ENCODE measurements around the gene OR5B2.

OR5B2 gene

DNA sequence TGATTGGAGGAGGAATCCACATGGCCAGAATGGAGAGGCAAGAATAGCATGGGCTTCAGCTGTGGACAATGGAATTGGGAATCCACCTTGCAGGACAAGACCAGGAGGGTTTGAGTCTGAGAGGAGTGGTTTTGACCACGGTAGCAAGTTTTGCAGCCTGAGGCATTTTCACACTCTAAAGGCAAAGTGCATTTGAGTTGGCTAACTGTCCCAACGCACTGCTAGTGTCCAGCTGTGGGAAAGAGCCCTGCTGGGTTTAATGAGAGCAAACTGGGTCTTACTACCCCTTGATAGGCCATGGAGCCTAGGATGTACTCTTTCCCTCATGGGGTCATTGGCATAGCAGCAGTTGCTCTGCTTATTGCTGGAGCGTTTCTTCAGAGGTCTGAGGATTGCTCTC lies at the start of gene OR5B2:
Gene OR5B2, minus strand, starts transcription at position 101 of the 400 bp plus-strand sequence. CDS start 4,860 bp downstream, outside the sequence.
- no peak within 1 kb of the TSS for H3K9ac ChIP-seq (ENCODE audit: low read length)
- peaks cover 16% of the 10 kb centered on the region for H3K4me1 ChIP-seq (ENCODE audit: control insufficient read depth, low read depth, low read length)
- peaks cover 2% of the 10 kb centered on the region for H3K9me3 ChIP-seq (ENCODE audit: control insufficient read depth, low read depth, low read length)
- no peak within 1 kb of the TSS for H3K4me3 ChIP-seq (ENCODE audit: low read length)
- no peak within 1 kb of the TSS for H3K27ac ChIP-seq (ENCODE audit: low read length)
- no peaks in the 10 kb centered on the region for H3K36me3 ChIP-seq (ENCODE audit: control insufficient read depth, low read depth, low read length)
- H3K27me3 ChIP-seq (ENCODE audit: control insufficient read depth, insufficient read depth, low read length) = no peaks in the 10 kb centered on the region

DNA sequence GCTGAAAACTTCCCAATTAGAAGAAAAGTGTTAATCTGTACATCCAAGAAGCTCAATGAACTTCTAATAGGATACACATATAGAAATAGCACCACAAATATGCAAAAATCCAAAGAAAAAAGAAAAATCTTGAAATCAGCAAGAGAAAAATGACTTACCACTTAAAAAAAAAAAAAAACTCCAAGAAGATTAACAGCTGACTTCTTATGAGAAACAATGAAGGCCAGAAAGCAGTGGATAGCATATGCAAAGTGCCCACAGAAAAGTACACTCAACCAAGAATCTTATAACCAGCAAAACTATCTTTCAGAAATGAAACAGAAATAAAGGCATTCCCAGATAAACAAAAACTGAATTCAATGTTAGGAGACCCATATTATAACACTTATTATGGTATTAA lies 44.0 kb upstream of the OR5B2 start:
- Histone ChIP-seq H3K27ac (ENCODE audit: low read length) (no peak overlapping the region), H3K4me3 (ENCODE audit: low read length) (no peak overlapping the region), H3K9me3 (ENCODE audit: control insufficient read depth, low read depth, low read length) (peaks cover 17% of the 10 kb centered on the region), H3K4me1 (ENCODE audit: control insufficient read depth, low read depth, low read length) (no peaks in the 10 kb centered on the region), H3K9ac (ENCODE audit: low read length) (no peak overlapping the region), H3K36me3 (ENCODE audit: control insufficient read depth, low read depth, low read length) (no peaks in the 10 kb centered on the region), H3K27me3 (ENCODE audit: control insufficient read depth, insufficient read depth, low read length) (no peaks in the 10 kb centered on the region)

DNA sequence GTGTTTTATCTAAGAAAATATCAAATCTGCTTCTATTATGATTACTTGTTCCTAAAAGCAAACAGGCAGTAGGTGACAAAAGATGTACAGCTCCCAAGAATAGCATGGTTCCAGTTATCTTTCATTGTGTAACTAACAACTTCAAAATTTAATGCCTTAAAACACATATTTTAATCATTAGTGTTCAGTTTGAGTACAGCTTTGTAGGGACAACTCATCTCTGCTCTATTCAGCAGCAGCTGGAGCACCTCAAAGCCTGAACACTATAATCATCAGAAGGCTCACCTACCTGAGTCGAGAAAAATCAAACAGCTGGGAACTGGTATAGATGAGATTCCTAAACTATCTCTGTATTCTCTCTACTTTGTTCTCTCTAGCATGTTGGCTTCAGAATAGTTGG lies 38.4 kb upstream of the OR5B2 start:
- H3K4me1 ChIP-seq (ENCODE audit: control insufficient read depth, low read depth, low read length) = no peaks in the 10 kb centered on the region
- H3K4me3 ChIP-seq (ENCODE audit: low read length) = no peak overlapping the region
- H3K9ac ChIP-seq (ENCODE audit: low read length) = no peak overlapping the region
- no peaks in the 10 kb centered on the region for H3K27me3 ChIP-seq (ENCODE audit: control insufficient read depth, insufficient read depth, low read length)
- peaks cover 11% of the 10 kb centered on the region for H3K9me3 ChIP-seq (ENCODE audit: control insufficient read depth, low read depth, low read length)
- no peaks in the 10 kb centered on the region for H3K36me3 ChIP-seq (ENCODE audit: control insufficient read depth, low read depth, low read length)
- H3K27ac ChIP-seq (ENCODE audit: low read length) = no peak overlapping the region

DNA sequence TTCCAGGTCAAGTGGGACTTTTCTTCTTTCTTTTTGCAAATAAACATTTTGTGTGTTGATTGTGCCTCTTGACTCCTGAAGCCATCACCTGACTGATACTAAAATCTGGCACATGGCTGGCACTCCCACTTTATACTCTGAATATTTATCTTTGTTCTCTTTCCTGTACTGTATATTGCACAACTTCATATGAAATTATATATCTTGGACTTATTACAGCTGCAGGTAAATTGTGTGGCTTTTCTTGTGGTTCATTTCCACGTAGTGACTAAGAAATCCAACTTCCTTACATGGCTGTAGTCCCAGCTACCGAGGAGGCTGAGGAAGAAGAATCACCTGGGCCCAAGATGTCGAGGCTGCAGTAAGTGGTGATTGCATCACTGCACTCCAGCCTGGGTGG lies 37.8 kb upstream of the OR5B2 start:
- H3K27ac ChIP-seq (ENCODE audit: low read length) = no peak overlapping the region
- H3K27me3 ChIP-seq (ENCODE audit: control insufficient read depth, insufficient read depth, low read length) = no peaks in the 10 kb centered on the region
- H3K4me3 ChIP-seq (ENCODE audit: low read length) = no peak overlapping the region
- H3K9me3 ChIP-seq (ENCODE audit: control insufficient read depth, low read depth, low read length) = peaks cover 8% of the 10 kb centered on the region
- no peaks in the 10 kb centered on the region for H3K36me3 ChIP-seq (ENCODE audit: control insufficient read depth, low read depth, low read length)
- no peaks in the 10 kb centered on the region for H3K4me1 ChIP-seq (ENCODE audit: control insufficient read depth, low read depth, low read length)
- no peak overlapping the region for H3K9ac ChIP-seq (ENCODE audit: low read length)

DNA sequence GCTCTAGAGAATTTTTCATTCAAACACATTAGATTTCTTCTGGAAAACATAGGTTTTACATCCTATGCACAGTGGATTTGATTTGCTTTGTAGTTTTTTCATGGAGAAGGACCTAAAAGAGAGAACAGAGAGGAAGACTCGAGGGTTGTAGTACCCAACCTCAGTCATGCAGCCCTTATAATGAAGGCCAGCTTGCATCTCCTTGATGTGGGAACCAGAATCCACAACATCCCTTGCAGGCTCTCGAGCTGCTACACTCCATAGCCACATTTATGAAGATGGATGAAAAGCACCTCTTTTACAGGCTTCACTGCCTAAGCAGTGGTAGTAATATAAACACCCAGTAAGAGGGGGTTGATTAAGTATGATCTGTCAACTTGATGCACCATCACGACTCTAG lies 23.7 kb upstream of the OR5B2 start:
- H3K4me3 ChIP-seq (ENCODE audit: low read length) = no peak overlapping the region
- no peak overlapping the region for H3K27ac ChIP-seq (ENCODE audit: low read length)
- no peaks in the 10 kb centered on the region for H3K27me3 ChIP-seq (ENCODE audit: control insufficient read depth, insufficient read depth, low read length)
- no peaks in the 10 kb centered on the region for H3K36me3 ChIP-seq (ENCODE audit: control insufficient read depth, low read depth, low read length)
- H3K9me3 ChIP-seq (ENCODE audit: control insufficient read depth, low read depth, low read length) = no peaks in the 10 kb centered on the region
- H3K4me1 ChIP-seq (ENCODE audit: control insufficient read depth, low read depth, low read length) = no peaks in the 10 kb centered on the region
- no peak overlapping the region for H3K9ac ChIP-seq (ENCODE audit: low read length)

DNA sequence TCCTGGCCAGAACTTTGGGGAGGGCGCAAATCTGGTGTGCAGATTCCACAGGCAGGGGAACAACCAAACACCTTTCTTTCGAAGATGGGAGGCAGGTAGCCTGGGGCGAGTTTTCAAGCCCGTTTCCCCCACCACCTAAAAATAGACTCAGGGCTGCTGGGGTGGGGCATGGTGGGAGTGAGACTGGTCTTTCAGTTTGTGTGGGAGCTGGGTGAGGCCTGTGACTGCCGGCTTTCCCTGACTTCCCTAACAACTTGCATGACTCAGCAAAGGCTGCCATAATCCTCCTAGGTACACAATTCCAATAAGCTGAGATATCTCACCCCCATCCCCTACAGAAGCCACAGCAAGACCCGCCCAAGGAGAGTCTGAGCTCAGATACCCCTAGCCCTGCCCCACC lies 18.4 kb upstream of the OR5B2 start:
- Histone ChIP-seq H3K9me3 (ENCODE audit: control insufficient read depth, low read depth, low read length) (no peaks in the 10 kb centered on the region), H3K36me3 (ENCODE audit: control insufficient read depth, low read depth, low read length) (no peaks in the 10 kb centered on the region), H3K27me3 (ENCODE audit: control insufficient read depth, insufficient read depth, low read length) (no peaks in the 10 kb centered on the region), H3K27ac (ENCODE audit: low read length) (no peak overlapping the region), H3K4me1 (ENCODE audit: control insufficient read depth, low read depth, low read length) (no peaks in the 10 kb centered on the region), H3K9ac (ENCODE audit: low read length) (no peak overlapping the region), H3K4me3 (ENCODE audit: low read length) (no peak overlapping the region)

DNA sequence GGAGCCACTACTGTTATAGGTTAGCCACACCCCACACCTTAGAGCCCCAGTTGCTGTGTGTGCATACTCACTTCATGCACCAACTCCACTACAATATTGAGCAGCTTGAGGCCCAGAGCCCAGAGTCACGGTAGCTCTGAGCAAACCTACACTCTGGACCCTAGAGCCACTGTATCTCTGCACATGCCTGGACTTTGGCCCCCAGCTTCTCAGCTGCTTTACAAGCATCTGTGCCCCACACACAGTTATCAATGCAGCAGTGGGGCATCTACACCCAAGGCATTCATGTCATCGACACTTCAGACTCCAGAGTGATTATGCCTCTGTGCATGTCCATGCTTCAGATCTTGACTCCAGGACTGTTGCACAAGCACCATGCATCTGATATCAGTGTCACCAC lies 16.4 kb upstream of the OR5B2 start:
- Histone ChIP-seq H3K27ac (ENCODE audit: low read length) (no peak overlapping the region), H3K27me3 (ENCODE audit: control insufficient read depth, insufficient read depth, low read length) (no peaks in the 10 kb centered on the region), H3K4me3 (ENCODE audit: low read length) (no peak overlapping the region), H3K4me1 (ENCODE audit: control insufficient read depth, low read depth, low read length) (no peaks in the 10 kb centered on the region), H3K9ac (ENCODE audit: low read length) (no peak overlapping the region), H3K36me3 (ENCODE audit: control insufficient read depth, low read depth, low read length) (no peaks in the 10 kb centered on the region), H3K9me3 (ENCODE audit: control insufficient read depth, low read depth, low read length) (no peaks in the 10 kb centered on the region)

DNA sequence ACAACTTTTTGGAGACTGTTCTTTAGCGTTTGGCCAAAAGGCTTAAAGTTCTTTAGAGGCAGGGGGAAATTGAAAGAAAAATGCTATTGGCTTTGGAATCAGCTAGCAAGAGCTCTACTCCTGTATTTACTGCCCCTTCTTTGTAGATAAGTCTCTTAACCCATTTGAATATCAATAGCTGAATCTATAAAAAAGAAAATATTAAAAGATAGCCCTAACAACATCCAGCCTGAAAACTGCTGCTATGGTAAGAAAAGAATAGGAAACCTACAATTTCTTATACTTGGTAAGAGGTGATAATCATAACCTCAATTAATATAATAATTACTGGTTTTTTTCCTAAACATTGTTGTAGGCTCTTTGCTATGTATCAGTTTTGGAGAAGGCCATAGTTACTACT lies 14.2 kb upstream of the OR5B2 start, which contains the start of gene OR5B12:
Gene OR5B12, minus strand, starts transcription at position 101 of the 400 bp plus-strand sequence. CDS start 2,085 bp downstream, outside the sequence.
- H3K4me3 ChIP-seq (ENCODE audit: low read length) = no peak within 1 kb of the TSS
- H3K36me3 ChIP-seq (ENCODE audit: control insufficient read depth, low read depth, low read length) = no peaks in the 10 kb centered on the region
- H3K27ac ChIP-seq (ENCODE audit: low read length) = no peak within 1 kb of the TSS
- H3K9ac ChIP-seq (ENCODE audit: low read length) = no peak within 1 kb of the TSS
- H3K27me3 ChIP-seq (ENCODE audit: control insufficient read depth, insufficient read depth, low read length) = no peaks in the 10 kb centered on the region
- no peaks in the 10 kb centered on the region for H3K9me3 ChIP-seq (ENCODE audit: control insufficient read depth, low read depth, low read length)
- no peaks in the 10 kb centered on the region for H3K4me1 ChIP-seq (ENCODE audit: control insufficient read depth, low read depth, low read length)

DNA sequence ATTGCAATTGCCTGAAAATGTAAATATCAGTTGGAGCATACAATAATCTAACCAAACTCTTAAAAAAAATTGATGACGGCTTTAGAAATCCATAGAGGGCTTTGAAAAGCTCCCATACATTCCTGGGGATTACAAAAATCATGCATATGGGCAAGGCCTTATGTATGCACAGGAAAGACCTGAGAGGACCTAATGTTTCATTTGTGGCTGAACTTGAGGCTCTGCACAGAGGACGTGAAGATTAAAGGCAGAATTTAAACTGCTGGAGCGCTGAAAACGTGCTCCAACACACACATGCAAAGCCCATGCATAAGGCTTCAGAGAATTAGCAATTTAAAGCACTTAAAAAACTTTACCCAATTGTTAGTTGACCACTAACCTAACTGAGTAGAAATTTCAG lies 10.6 kb upstream of the OR5B2 start:
- no peaks in the 10 kb centered on the region for H3K27me3 ChIP-seq (ENCODE audit: control insufficient read depth, insufficient read depth, low read length)
- H3K4me1 ChIP-seq (ENCODE audit: control insufficient read depth, low read depth, low read length) = no peaks in the 10 kb centered on the region
- H3K27ac ChIP-seq (ENCODE audit: low read length) = no peak overlapping the region
- no peaks in the 10 kb centered on the region for H3K36me3 ChIP-seq (ENCODE audit: control insufficient read depth, low read depth, low read length)
- no peaks in the 10 kb centered on the region for H3K9me3 ChIP-seq (ENCODE audit: control insufficient read depth, low read depth, low read length)
- H3K4me3 ChIP-seq (ENCODE audit: low read length) = no peak overlapping the region
- no peak overlapping the region for H3K9ac ChIP-seq (ENCODE audit: low read length)

DNA sequence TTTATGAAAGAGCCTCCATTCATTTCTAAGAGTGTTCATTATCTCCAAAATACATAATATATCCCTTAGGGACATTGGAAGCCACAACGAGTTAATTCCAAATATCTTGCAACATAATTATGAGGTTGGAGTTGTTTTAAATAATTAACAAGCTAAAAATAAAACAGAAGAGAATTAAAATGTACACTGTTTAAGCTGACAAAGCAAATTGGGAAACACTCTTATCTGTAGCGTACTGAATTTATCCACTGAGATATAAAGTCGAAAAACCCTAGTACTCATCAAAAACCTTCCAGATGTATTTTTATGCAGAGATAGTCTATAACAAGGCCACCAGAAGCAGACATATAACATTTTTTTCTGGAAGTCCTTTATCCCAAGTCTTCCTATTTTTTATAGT lies 6.3 kb upstream of the OR5B2 start:
- no peak overlapping the region for H3K27ac ChIP-seq (ENCODE audit: low read length)
- no peaks in the 10 kb centered on the region for H3K27me3 ChIP-seq (ENCODE audit: control insufficient read depth, insufficient read depth, low read length)
- no peak overlapping the region for H3K9ac ChIP-seq (ENCODE audit: low read length)
- H3K4me1 ChIP-seq (ENCODE audit: control insufficient read depth, low read depth, low read length) = no peaks in the 10 kb centered on the region
- no peak overlapping the region for H3K4me3 ChIP-seq (ENCODE audit: low read length)
- no peaks in the 10 kb centered on the region for H3K9me3 ChIP-seq (ENCODE audit: control insufficient read depth, low read depth, low read length)
- no peaks in the 10 kb centered on the region for H3K36me3 ChIP-seq (ENCODE audit: control insufficient read depth, low read depth, low read length)

DNA sequence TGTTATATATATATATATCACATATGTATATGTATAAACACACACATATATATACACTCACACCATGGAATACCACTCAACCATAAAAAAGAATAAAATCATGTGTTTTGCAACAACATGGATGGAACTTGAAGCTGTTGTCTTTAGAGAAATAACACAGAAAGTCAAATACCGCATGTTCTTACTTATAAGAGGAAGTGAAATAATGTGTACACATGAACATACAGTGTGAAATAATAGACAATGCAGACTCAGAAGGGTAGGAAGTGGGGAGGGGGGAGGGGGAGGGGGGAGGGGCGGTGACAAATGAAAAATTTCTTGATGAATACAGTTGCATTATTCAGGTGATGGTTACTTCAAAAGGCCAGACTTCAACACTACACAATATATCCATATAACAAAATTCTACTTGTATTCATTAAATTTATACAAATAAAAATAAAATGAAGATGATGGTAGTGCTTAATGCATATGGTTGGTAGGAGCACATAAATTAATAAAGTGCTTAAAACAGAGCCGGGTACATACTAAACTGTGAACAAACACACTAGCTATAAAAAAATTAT lies 5.8 kb upstream of the OR5B2 start:
- H3K36me3 ChIP-seq (ENCODE audit: control insufficient read depth, low read depth, low read length) = no peaks in the 10 kb centered on the region
- no peaks in the 10 kb centered on the region for H3K27me3 ChIP-seq (ENCODE audit: control insufficient read depth, insufficient read depth, low read length)
- no peak overlapping the region for H3K4me3 ChIP-seq (ENCODE audit: low read length)
- no peak overlapping the region for H3K9ac ChIP-seq (ENCODE audit: low read length)
- no peaks in the 10 kb centered on the region for H3K4me1 ChIP-seq (ENCODE audit: control insufficient read depth, low read depth, low read length)
- no peak overlapping the region for H3K27ac ChIP-seq (ENCODE audit: low read length)
- H3K9me3 ChIP-seq (ENCODE audit: control insufficient read depth, low read depth, low read length) = peaks cover 2% of the 10 kb centered on the region

DNA sequence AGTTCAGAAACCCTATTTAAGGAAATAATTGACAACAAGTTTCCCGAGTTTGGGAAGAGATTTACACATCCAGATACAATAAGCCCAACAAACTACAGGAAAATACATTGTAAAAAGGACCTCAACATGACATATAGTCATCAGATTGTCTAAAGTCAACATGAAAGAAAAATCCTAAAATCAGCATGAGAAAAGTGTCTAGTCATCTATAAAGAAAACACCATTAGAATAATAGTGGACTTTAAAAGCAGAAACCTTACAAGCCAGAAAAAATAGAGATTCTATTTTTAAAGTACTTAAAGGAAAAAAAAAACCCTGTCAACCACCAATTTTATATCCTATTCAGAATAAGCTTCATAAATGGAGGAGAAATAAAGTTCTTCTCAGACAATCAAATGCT lies 1.4 kb upstream of the OR5B2 start:
- H3K36me3 ChIP-seq (ENCODE audit: control insufficient read depth, low read depth, low read length) = no peaks in the 10 kb centered on the region
- no peak overlapping the region for H3K27ac ChIP-seq (ENCODE audit: low read length)
- peaks cover 2% of the 10 kb centered on the region for H3K9me3 ChIP-seq (ENCODE audit: control insufficient read depth, low read depth, low read length)
- peaks cover 7% of the 10 kb centered on the region for H3K4me1 ChIP-seq (ENCODE audit: control insufficient read depth, low read depth, low read length)
- no peak overlapping the region for H3K9ac ChIP-seq (ENCODE audit: low read length)
- no peak overlapping the region for H3K4me3 ChIP-seq (ENCODE audit: low read length)
- no peaks in the 10 kb centered on the region for H3K27me3 ChIP-seq (ENCODE audit: control insufficient read depth, insufficient read depth, low read length)
